ENCODE data around the gene NODAL.

NODAL gene

DNA sequence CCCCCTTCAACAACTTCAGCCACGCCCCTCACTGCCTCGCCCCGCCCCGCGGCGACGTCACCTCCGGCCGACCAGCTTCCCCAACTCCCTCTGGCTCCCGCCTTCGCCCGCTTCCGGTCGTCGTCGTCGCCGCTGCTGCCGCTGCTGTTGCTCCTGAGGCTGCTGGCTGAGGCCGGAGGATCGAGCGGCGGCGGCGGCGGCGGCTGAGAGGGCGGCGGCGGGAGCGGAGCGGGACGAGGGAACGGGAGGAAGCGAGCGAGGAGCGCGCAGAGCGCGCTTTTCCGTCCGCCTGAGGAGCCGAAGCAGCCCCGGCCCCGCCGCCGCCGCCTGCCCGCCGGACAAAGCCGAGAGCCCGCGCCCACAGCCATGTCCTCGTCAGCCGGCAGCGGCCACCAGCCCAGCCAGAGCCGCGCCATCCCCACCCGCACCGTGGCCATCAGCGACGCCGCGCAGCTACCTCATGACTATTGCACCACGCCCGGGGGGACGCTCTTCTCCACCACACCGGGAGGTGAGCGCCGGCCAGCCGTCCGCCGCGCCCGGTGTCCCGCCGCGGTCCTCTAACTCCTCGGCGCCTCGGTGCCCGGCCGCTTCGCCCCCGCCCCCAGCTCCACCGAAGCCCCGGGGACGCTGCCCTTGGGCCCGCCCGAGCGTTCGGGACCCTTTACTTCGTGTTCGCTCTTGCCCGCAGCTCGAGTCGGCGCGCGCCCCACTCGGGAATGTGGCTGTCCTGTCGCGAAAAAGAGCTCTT, 37.3 kb downstream of the NODAL start, which contains the start of gene EIF4EBP2:
Gene EIF4EBP2 (plus strand): TSS at position 110 of the 751 bp plus-strand sequence. CDS start 257 bp downstream, at position 367.
- DNase-seq: peak; percentile 94
- in situ Hi-C loops (cut with MboI; ENCODE audit: low pct_unique_long_range_greater_than_20kb, low sequenced_read_pairs): no loop called here

DNA sequence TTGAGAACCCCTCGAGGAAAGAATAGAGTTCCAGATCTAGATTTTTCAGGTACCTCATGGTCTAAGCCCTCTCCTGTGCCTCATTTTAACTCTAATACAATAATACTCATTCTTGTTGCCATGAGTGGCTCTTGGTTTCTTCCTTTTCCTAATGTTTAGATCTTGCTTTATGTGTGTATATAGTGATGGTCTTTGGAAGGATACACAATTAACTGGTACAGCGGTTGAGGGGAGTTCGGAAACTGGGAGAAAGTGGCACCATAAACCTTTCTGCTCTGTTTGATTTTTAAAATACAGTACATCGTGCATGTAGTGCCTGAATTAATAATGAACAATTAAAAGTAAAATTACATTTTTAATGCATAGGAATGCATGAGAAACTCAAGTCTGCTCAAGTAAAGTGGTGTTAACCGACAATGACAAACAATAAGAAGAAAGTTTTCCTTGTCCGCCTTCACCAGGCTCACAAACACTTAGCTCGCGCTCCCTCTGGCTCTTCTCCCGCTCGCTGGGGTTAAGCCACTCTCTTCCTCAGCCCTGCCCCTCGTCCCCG, 37.9 kb downstream of the NODAL start:
- DNase-seq: no peak
- in situ Hi-C loops (cut with MboI; ENCODE audit: low pct_unique_long_range_greater_than_20kb, low sequenced_read_pairs): no loop called here

DNA sequence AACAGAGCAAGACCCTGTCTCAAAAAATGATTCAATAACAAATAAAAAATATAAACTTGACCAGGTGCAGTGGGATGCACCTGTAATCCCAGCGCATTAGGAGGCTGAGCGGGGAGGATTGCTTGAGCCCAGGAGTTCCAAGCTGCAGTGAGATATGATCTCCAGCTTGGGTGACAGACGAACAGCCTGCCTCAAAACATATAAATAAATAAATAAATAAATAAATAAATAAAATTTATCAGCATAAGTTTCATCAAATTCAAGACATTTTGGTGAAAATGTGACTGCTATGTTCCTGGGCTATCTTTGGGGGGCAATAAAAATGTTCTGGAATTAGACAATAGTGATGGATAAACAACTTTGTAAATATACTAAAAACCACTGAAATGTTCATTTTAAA, 42.3 kb downstream of the NODAL start:
- in situ Hi-C loops (cut with MboI; ENCODE audit: low pct_unique_long_range_greater_than_20kb, low sequenced_read_pairs): no loop called here
- no peak for DNase-seq

DNA sequence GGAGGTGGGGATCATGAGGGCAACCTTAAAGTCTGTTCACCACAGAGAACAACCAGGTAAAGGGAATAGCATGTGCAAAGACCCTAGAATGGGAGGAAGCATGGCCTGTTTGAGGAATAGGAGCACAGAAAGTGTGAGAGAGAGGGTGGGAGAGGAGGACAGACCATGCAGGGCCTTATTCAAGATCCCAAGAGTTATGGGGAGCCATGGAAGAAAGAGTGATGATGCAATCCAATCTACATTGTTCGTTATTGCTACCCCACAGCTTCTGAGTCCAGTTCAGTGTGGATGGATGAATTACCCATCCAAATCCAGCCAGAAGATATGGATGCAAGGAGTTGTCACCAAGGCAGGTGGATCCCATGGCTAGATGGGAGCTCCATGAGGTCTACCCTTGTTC, 45.3 kb downstream of the NODAL start:
- in situ Hi-C loops (cut with MboI; ENCODE audit: low pct_unique_long_range_greater_than_20kb, low sequenced_read_pairs): no loop called here
- DNase-seq: no peak

DNA sequence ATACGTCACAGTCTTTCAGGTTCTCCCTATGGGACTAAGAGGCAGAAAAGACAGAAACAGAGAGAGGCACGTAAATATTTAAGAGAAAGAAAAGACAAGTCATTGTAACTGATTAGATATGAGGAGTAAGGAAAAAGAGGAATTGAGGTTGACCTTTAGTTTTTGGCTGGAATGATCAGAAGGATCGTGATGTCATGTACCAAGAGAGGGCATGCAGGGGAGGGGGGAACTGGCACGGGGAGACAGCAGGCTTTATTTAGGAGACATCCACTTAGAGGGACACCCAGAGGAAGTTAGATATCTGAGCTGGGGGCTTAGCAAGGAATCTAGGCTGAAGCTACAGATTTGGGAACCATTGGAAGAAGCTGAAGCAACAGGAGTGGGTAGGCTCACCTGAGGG, 49.8 kb downstream of the NODAL start:
- in situ Hi-C loops (cut with MboI; ENCODE audit: low pct_unique_long_range_greater_than_20kb, low sequenced_read_pairs): no loop called here

More for the DNA sequence above, 49.8 kb downstream of the NODAL start:
- DNase-seq: no peak
